Neural crest cell (in vitro differentiated cells): Measurements from ENCODE around the gene FUCA1. TPM values are rescaled to one million over a fixed set of nuclear protein-coding genes. Genes with fewer than 3 reads are reported as not detected.
A peak's percentile ranks its signal among the peaks of the same experiment; 100 is the strongest.
"Not testable (repeated sequence)": the region's sequence is repeated elsewhere in the genome, so short reads cannot be mapped to it uniquely, and the experiment has no call there.

ENCODE experiments used
- DNase-seq: peaks from one replicate; pipeline ENCODE4 v3.0.0; 2021; ENCODE audit warnings: low read depth, mixed read lengths, low spot score
- H3K27ac Mint-ChIP-seq: one replicate; pipeline ENCODE4 v1.8.0; 2021; ENCODE audit warnings: mild to moderate bottlenecking, mixed read lengths; ENCODE audit not compliant: unreplicated experiment
- H3K27me3 Mint-ChIP-seq: 2 replicates; pipeline ENCODE4 v1.8.0; 2021; ENCODE audit warnings: low read depth, mild to moderate bottlenecking, mixed read lengths
- H3K36me3 Mint-ChIP-seq: 2 replicates; pipeline ENCODE4 v1.8.0; 2021; ENCODE audit warnings: low read depth, mild to moderate bottlenecking, mixed read lengths
- H3K4me1 Mint-ChIP-seq: 2 replicates; pipeline ENCODE4 v1.8.0; 2021; ENCODE audit warnings: mixed read lengths
- H3K4me3 Mint-ChIP-seq: one replicate; pipeline ENCODE4 v1.8.0; 2021; ENCODE audit warnings: mild to moderate bottlenecking, mixed read lengths
- H3K9me3 Mint-ChIP-seq: 2 replicates; pipeline ENCODE4 v1.8.0; 2021; ENCODE audit warnings: mixed read lengths
- CTCF ChIP-seq: fragments of 200-600 bp; sonication (generic); conservative IDR thresholded peaks from 2 replicates; pipeline ENCODE4 v1.5.0; 2021; ENCODE audit warnings: antibody characterized with exemption, mild to moderate bottlenecking
- total RNA-seq: library from RNA; stranded (reverse); gene quantifications from 2 replicates; pipeline ENCODE4 v1.2.1, GENCODE V29; 2021

FUCA1 gene
- total RNA-seq, 1 donor from 2014 or later = 6.7 TPM

- no peak for DNase-seq
- peaks cover 18% of the 10 kb centered on the region for H3K4me1 Mint-ChIP-seq
- no peak for TF ChIP-seq CTCF
- no peaks in the 10 kb centered on the region for H3K9me3 Mint-ChIP-seq
- peak overlapping the region; percentile 85 for H3K4me3 Mint-ChIP-seq
- H3K36me3 Mint-ChIP-seq = no peaks in the 10 kb centered on the region
- H3K27ac Mint-ChIP-seq = no peak overlapping the region
- H3K27me3 Mint-ChIP-seq = peaks cover 2% of the 10 kb centered on the region
These were observed 64.4 kb downstream of the FUCA1 start for GRCh38 chr1:23803674-23804073.

GRCh38 chr1:23802809-23803342, 65.2 kb downstream of the FUCA1 start:
- not testable (repeated sequence) for H3K27me3 Mint-ChIP-seq, H3K9me3 Mint-ChIP-seq, H3K27ac Mint-ChIP-seq, H3K36me3 Mint-ChIP-seq, DNase-seq
- peaks cover 18% of the 10 kb centered on the region for H3K4me1 Mint-ChIP-seq
- peak overlapping the region; percentile 97 for H3K4me3 Mint-ChIP-seq

GRCh38 chr1:23801876-23802275, 66.2 kb downstream of the FUCA1 start:
- no peaks in the 10 kb centered on the region for H3K36me3 Mint-ChIP-seq
- H3K27me3 Mint-ChIP-seq = peaks cover 2% of the 10 kb centered on the region
- H3K27ac Mint-ChIP-seq = no peak overlapping the region
- no peaks in the 10 kb centered on the region for H3K9me3 Mint-ChIP-seq
- no peak for TF ChIP-seq CTCF
- peaks cover 18% of the 10 kb centered on the region for H3K4me1 Mint-ChIP-seq
- peak overlapping the region; percentile 97 for H3K4me3 Mint-ChIP-seq
- no peak for DNase-seq

- Mint-ChIP-seq H3K27ac (peak overlapping the region; percentile 71), H3K4me3 (peak overlapping the region; percentile 97), H3K27me3 (peaks cover 2% of the 10 kb centered on the region), H3K9me3 (no peaks in the 10 kb centered on the region), H3K36me3 (no peaks in the 10 kb centered on the region), H3K4me1 (peaks cover 18% of the 10 kb centered on the region)
- no peak for DNase-seq
- TF ChIP-seq CTCF = no peak
These were observed 66.7 kb downstream of the FUCA1 start for GRCh38 chr1:23801338-23801748.

GRCh38 chr1:23800400-23801337, 67.4 kb downstream of the FUCA1 start, which contains the start of gene GALE:
Gene GALE, minus strand, starts transcription at chr1:23800754. Its CDS starts 1,747 bp downstream, at chr1:23799007.
- TF ChIP-seq CTCF = no peak
- Mint-ChIP-seq H3K9me3 (no peaks in the 10 kb centered on the region), H3K4me3 (peak within 1 kb of the TSS; percentile 97), H3K36me3 (no peaks in the 10 kb centered on the region), H3K27ac (peak within 1 kb of the TSS; percentile 97), H3K27me3 (peaks cover 2% of the 10 kb centered on the region), H3K4me1 (peaks cover 18% of the 10 kb centered on the region)
- peak; percentile 78 for DNase-seq
